GM18517 (cell line): ENCODE results near the gene MED16.

Source experiments
- ATAC-seq: cut with Tn5 transposase; IDR thresholded peaks from one replicate; pipeline ENCODE4 v1.9.1; 2021; ENCODE audit warnings: mild to moderate bottlenecking, moderate library complexity; ENCODE audit not compliant: unreplicated experiment

MED16 gene

GRCh38 chr19:875265-875879, 17.6 kb downstream of the MED16 start:
- no peak for ATAC-seq

GRCh38 chr19:873561-874041, 19.4 kb downstream of the MED16 start:
- ATAC-seq = no peak

GRCh38 chr19:873084-873483, 19.9 kb downstream of the MED16 start:
- no peak for ATAC-seq

GRCh38 chr19:872266-872951, 20.6 kb downstream of the MED16 start:
- no peak for ATAC-seq

GRCh38 chr19:871446-872265, 21.3 kb downstream of the MED16 start:
- no peak for ATAC-seq

GRCh38 chr19:870963-871401, 22.0 kb downstream of the MED16 start:
- ATAC-seq = no peak

GRCh38 chr19:870314-870713, 22.7 kb downstream of the MED16 start:
- ATAC-seq = no peak

- ATAC-seq = no peak
Observed at GRCh38 chr19:869245-870177, 23.5 kb downstream of the MED16 start.

GRCh38 chr19:868458-869244, 24.3 kb downstream of the MED16 start:
- ATAC-seq = no peak

GRCh38 chr19:867855-868457, 25.0 kb downstream of the MED16 start:
- ATAC-seq = no peak

GRCh38 chr19:867301-867793, 25.6 kb downstream of the MED16 start:
- ATAC-seq = no peak

- no peak for ATAC-seq
Observed at GRCh38 chr19:866769-867300, 26.2 kb downstream of the MED16 start.

- no peak for ATAC-seq
Observed at GRCh38 chr19:863315-863620, 29.7 kb downstream of the MED16 start.

GRCh38 chr19:862581-863314, 30.2 kb downstream of the MED16 start:
- ATAC-seq = no peak

GRCh38 chr19:861756-862580, 31.0 kb downstream of the MED16 start:
- ATAC-seq = no peak

GRCh38 chr19:861141-861755, 31.7 kb downstream of the MED16 start:
- no peak for ATAC-seq
